ENCODE results near the gene CA10.

DNA sequence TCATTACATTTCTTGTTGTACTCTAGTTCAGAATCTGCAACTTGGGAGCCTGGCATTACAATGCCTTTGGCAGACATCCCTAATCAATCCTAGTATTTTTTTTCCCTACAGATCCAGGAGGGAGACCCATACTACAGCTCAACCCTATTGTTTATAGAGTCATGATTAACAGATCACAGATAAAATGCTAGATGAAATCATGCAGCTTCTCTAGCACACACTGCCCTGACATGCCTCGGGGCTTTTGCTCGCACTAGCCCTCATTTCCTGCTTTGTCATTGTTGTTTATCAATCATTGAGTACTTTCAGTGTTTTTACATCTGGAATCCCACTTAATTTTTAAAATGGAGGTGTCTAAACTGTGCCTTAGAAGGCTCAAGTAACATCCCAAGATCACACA lies 412.5 kb downstream of the CA10 start:
- TF ChIP-seq, protein P1, sequence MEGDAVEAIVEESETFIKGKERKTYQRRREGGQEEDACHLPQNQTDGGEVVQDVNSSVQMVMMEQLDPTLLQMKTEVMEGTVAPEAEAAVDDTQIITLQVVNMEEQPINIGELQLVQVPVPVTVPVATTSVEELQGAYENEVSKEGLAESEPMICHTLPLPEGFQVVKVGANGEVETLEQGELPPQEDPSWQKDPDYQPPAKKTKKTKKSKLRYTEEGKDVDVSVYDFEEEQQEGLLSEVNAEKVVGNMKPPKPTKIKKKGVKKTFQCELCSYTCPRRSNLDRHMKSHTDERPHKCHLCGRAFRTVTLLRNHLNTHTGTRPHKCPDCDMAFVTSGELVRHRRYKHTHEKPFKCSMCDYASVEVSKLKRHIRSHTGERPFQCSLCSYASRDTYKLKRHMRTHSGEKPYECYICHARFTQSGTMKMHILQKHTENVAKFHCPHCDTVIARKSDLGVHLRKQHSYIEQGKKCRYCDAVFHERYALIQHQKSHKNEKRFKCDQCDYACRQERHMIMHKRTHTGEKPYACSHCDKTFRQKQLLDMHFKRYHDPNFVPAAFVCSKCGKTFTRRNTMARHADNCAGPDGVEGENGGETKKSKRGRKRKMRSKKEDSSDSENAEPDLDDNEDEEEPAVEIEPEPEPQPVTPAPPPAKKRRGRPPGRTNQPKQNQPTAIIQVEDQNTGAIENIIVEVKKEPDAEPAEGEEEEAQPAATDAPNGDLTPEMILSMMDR (optimal IDR thresholded peaks at IDR 0.05 in 1 of 3, IDR thresholded peaks at IDR 0.05 in 1 of 3, conservative IDR thresholded peaks at IDR 0.05 in 1 of 3; ENCODE audit: extremely low read depth in 1 of 3, insufficient read depth in 2 of 3, low read length in 3 of 3) = no peak
- TF ChIP-seq EZH2 (IDR thresholded peaks at IDR 0.05; ENCODE audit: low read length) = no peak

Data from keratinocyte (primary cell).